C1 segment of cervical spinal cord (tissue), 14 donors: ENCODE results near the gene THOC6.

Experiments
- DNase-seq, 14 donors: peaks; one replicate each; lab custom pipeline; 2025; lab: John Stamatoyannopoulos, UW

The THOC6 gene

DNA sequence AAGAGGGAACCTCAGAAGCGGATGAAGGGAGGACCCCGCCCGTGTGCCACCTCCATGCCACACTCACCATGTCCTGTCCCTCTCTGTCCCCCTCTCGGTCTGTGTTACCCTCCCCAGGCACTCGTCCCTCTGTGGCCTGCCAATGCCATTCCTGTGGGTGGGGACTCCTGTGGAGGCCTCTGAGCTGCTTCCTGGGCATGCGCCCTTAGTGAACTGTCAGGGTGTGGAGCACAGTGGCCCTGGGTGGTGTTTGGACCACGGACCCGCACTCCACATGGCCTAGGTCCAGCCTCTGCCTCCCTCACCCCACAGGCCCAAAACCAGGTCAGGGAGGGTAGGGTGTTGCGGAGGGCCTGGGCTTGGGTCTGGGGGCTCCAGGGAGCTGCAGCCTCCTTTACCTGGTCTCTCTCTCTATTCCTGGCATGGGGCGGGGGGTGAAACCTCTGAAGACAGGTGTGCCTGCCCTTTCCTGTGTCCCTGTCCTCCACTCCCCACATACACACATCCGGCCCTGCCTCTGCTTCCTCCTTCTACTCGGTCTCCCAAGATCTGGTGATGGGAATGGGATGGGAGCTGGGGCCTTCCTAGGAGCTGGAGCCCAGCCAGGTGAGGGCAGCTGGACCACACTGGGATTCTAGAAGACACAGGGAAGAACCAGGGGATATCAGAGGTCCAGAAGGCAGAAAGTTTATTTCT lies 32.1 kb upstream of the THOC6 start:
- DNase-seq: no peak

GRCh38 chr16:2992383-2993081 lies 31.3 kb upstream of the THOC6 start:
- no peak for DNase-seq

- no peak for DNase-seq
Measured at GRCh38 chr16:2996298-2996697, 27.5 kb upstream of the THOC6 start.

- DNase-seq: no peak
Measured at GRCh38 chr16:2999929-3000328, 23.9 kb upstream of the THOC6 start.

DNA sequence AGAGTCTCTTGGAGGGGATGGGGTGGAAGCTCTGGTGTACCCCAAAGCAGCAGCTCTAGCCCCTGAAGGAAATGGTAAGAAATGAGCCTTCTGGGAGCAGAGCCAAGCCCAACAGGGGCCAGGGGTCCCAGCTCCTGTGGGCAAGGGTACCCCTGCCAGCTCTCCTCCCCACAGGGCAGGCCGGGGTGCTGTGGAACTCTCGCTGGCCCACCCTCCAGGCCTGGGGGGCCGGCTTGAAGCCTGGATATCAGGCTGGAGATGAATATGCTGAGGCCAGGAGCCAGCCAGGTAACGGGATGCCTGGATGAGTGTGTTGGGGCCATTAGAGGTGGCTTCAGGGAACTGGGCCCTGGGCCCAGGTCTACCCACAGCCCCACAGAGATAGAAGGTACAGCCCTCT lies 23.3 kb upstream of the THOC6 start:
- no peak for DNase-seq

DNA sequence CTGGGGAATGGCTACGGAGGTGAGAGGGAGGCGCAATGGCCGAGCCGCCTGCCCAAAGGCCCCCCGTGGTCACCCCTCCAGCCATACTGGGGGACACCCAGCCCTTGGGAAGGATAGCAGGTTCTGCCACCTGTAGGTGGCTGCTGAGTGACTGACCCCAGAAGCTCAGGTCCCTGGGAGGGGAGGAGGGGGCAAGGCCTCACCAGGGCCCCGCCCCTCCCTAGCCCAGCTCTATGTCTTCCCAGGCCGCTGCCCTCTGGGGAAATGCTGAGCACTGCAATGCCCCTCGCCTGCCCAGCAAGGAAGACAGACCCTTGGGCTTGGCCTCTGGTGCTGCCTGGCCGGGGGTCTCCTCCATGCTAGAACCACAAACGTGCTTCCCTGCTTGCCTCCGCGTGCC lies 22.5 kb upstream of the THOC6 start:
- DNase-seq: no peak

DNA sequence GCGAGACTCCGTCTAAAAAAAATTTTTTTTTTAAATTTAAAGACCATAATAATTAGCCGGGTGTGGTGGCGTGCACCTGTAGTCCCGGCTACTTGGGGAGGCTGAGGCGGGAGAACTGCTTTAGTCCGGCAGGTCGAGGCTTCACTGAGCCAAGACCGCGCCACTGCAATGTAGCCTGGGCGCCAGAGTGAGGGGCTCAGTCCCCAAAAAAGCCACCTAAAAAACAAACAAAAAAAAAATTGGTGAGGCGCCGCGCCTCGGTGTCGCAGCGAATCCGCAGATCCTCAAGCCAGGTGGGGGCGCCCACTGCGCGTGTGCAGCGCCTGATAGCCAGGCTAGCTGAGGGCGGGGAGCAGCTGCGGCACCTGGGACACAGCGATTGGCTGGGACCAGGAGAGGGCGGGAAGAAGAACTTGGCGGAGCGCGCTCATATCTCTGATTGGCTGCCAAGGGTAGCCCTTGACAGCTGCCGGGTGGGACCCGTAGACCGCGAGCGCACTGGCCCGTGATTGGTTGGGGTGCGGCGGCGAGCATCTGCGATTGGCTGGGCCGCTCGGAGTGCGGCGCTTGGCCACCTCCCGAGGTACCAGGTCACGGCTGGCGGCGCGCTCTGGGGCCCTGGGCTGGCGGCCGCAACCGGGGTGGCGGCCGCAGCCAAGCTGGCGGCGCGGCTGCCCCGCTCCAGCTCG lies 20.1 kb upstream of the THOC6 start:
- peak; percentile 72 to 99 (median 95) for DNase-seq

GRCh38 chr16:3004319-3004718 lies 19.5 kb upstream of the THOC6 start:
- DNase-seq: no peak

GRCh38 chr16:3004781-3005284 lies 19.0 kb upstream of the THOC6 start:
- peak in 2 of 14 donors; percentile 6 to 61 for DNase-seq

DNA sequence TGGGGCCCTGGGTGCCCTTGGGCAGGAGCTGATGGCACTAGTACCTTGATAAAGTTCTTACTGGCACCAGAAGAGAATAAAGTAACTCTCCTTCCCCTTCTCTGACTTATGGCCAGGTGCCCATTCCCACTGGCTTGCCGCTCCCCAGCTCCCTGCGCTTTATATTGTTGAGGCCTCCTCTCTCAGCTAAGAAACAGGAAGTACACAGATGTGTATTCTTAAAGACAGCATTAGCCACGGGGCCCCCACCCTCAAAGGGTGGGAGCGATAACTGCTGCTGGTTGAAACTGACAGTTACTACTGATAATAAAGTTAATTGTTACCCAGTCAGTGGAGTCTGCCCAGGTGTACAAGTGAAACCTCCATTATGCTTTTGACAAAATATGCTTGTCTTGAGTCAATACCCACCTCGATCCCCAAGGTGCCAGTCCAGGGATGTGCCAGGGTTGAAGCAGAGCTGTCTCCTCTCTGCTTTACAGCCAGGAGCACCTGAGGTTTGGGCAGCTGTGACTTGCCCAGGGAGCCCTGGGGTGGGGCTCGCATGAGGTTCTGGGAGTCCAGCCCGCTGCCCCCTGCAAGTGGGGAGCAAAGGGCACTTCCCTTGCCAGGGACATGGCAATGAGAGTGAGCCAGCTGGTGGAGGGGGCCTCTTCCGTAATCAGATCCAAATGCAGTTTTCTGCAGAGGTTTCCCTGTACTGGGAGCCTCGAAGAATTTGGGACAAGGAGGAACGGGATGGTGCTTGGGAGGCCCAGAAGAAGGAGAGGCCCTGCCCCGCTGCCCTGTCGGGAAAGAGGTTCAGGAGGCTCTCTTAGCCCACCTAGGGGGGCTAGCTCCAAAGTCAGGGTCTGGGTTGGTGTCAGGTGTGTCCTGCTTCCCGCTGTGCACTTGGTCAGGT lies 16.5 kb upstream of the THOC6 start:
- DNase-seq: no peak

GRCh38 chr16:3007957-3008689 lies 15.7 kb upstream of the THOC6 start:
- DNase-seq: peak in 2 of 14 donors; percentile 19 to 23

DNA sequence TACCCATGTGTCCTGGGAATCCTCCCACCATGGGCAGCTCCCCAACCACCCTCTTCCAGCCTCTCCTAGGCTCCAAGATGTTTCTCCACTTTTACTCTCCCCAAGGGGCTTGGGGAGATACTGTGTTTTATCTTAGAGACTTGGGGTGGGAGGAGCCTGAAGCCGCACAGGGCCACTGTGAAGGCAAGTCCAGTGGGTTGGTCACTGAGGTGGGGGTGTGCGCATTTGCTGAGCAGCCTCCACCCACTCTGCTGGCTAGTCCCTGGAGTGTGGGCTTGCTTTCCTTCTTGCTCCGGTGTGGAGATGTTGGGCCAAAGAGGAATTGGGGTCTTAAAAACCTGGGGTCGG lies 15.2 kb upstream of the THOC6 start:
- no peak for DNase-seq

GRCh38 chr16:3009568-3010390 lies 14.1 kb upstream of the THOC6 start:
- no peak for DNase-seq

DNA sequence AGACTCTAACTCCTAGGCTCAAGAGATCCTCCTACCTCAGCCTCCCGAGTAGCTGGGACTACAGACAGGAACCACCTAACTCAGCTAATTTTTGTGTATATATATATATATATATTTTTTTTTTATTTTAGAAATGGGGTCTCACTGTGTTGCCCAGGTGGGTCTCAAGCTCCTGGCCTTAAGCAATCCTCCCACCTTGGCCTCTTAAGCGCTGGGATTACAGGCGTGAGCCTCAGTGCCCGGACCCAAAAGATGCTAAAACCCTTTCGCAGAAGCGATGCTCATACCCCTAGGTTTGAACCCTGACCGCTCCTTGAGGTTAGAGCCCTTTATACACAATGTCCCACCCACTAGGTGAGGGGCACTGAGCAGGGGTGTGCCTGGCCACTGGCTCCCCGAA lies 13.3 kb upstream of the THOC6 start:
- DNase-seq: no peak

DNA sequence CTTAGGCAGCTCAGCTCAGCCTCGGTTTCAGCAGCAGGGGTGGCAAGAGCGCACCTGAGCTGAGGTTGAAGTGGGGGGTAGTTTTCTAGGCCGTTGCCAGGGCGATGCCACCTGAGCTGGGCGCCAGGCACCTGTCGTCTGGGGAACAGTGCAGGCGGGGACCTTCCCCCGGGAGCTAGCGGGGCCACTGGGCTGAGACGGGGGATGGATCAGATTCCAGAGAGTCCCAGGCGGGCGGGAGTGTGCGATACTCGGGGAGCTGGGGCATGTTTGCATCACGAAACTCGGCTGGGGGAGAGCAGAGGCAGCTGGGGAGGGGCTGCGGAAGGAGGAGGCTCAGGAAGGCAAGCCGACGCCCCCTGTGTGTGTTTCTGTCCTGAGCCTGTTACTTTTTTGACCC lies 11.6 kb upstream of the THOC6 start:
- DNase-seq: no peak

DNA sequence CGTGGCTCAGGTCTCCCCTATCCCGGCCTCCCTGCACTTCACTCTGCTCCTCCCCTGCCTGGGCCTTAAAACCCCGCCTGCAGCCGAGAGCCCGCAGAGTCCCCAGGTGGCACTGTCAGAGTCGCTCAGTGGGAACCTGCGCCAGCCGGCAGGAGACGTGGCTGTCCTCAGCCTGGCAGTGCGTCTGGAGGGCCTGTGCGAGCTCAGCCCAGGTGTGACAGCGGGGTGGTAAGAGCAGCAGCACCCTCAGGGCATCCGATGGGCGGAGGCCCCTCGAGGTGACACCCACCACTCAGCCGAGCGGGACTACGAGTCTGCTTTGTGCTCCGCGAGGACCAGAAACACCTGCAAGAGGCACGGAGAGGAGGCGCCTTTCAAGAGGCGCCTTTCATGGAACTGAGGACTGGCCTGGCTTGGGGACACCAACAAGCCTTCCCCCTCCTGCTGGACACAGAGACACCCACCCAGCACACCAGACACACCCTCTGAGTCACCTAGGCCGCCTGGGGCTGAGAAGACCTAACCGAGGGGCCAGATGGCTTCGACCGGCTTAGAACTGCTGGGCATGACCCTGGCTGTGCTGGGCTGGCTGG lies 10.9 kb upstream of the THOC6 start, which contains the start of gene CLDN9:
Gene CLDN9, plus strand, starts transcription at position 96 of the 593 bp plus-strand sequence. Its CDS starts 440 bp downstream, at position 536.
- DNase-seq: no peak

DNA sequence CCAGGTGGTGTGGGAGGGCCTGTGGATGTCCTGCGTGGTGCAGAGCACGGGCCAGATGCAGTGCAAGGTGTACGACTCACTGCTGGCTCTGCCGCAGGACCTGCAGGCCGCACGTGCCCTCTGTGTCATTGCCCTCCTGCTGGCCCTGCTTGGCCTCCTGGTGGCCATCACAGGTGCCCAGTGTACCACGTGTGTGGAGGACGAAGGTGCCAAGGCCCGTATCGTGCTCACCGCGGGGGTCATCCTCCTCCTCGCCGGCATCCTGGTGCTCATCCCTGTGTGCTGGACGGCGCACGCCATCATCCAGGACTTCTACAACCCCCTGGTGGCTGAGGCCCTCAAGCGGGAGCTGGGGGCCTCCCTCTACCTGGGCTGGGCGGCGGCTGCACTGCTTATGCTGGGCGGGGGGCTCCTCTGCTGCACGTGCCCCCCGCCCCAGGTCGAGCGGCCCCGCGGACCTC lies 10.3 kb upstream of the THOC6 start:
- no peak for DNase-seq

- no peak for DNase-seq
Measured at GRCh38 chr16:3013998-3014690, 9.7 kb upstream of the THOC6 start.

DNA sequence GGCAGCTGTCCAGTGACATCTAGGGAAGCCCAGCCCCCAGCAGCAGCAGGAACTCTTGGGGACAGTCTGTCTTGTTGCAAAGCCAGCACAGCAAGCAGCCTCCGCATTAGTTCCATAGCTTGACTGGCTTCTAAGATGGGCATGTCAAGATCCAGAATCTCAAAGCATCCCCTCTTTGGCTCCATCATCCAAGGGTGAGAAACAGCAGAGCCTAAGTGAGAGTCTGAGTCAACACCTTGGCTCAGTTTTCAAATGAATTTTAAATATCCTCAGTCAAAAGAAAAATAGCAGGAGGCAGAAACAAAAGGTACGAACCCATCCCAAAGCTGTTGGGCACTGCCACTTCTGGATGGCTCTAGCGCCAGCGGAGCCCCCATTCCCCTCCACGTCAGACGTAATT lies 8.9 kb upstream of the THOC6 start:
- DNase-seq: no peak
